Skeletal muscle tissue (tissue), 2 donors: ENCODE results near the gene NYAP2. TPM values are rescaled to one million over a fixed set of nuclear protein-coding genes. Genes with fewer than 3 reads are reported as not detected.

ENCODE experiments used
- small RNA-seq: library from RNA; depleted of rRNA; stranded (forward); fragments of <200 nt; gene quantifications from one replicate; pipeline ENCODE3, GENCODE V24; 2014
- total RNA-seq: library from RNA; depleted of rRNA; stranded (reverse); fragments of >200 nt; gene quantifications from one replicate; pipeline ENCODE4 v1.2.3, GENCODE V29; 2014

The NYAP2 gene
- total RNA-seq, 1 donor from 2014 or later, result 0.52 TPM

Small RNAs within 50 kb of the gene (small RNA-seq; reads per million reads assigned to genes)
- not detected for gene AC016717.1
